ENCODE measurements around the gene CLP1.
A peak's percentile ranks its signal among the peaks of the same experiment; 100 is the strongest.

DNA sequence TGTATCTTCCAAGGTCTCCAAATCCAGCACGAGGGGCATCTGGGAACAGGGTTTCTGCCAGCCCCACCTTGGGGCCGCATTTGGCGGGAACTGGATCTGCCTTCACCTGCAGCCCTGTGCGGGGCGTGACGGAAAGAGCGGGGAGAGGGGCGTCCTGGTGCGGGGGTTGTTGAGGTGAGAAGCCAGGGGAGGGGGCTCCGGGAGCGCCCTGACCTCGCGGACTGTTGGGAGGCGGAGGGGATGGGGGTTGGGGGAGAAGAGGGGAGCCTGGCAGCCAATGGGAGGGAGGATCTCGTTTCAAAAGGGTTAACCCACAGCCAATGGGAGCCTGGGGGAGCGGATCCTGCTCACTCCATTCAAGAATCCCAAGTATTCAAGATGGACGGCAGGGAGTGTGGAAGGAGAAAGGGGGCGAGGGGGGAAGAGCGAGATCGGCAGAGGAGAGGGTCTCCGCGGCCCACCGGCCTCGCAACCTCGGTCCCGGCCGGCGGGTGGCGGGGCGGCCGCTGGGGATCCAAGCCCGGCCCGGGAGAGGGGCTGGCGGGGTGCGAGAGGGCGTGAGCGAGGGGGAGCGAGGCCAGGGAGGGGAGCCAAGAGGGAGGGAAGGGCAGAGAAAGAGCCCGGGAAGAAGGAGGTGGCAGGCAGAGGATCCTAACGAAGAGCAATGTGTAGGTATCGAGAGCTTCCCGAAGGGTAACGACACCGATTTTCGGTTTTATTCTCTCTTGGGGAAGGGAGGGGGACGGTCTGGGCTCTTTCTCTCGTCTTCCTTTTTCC is 19.4 kb upstream of the CLP1 start:
- TF ChIP-seq POLR2AphosphoS5 (IDR thresholded peaks at IDR 0.05) (peak in 2 of 3 donors; percentile 25 to 64), POLR2A (IDR thresholded peaks at IDR 0.05) (no peak)
- TF ChIP-seq, protein P1, sequence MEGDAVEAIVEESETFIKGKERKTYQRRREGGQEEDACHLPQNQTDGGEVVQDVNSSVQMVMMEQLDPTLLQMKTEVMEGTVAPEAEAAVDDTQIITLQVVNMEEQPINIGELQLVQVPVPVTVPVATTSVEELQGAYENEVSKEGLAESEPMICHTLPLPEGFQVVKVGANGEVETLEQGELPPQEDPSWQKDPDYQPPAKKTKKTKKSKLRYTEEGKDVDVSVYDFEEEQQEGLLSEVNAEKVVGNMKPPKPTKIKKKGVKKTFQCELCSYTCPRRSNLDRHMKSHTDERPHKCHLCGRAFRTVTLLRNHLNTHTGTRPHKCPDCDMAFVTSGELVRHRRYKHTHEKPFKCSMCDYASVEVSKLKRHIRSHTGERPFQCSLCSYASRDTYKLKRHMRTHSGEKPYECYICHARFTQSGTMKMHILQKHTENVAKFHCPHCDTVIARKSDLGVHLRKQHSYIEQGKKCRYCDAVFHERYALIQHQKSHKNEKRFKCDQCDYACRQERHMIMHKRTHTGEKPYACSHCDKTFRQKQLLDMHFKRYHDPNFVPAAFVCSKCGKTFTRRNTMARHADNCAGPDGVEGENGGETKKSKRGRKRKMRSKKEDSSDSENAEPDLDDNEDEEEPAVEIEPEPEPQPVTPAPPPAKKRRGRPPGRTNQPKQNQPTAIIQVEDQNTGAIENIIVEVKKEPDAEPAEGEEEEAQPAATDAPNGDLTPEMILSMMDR (IDR thresholded peaks at IDR 0.05): no peak
